ENCODE results near the gene LGI4.
"Not testable (repeated sequence)": the region's sequence is repeated elsewhere in the genome, so short reads cannot be mapped to it uniquely, and the experiment has no call there.

LGI4 gene

DNA sequence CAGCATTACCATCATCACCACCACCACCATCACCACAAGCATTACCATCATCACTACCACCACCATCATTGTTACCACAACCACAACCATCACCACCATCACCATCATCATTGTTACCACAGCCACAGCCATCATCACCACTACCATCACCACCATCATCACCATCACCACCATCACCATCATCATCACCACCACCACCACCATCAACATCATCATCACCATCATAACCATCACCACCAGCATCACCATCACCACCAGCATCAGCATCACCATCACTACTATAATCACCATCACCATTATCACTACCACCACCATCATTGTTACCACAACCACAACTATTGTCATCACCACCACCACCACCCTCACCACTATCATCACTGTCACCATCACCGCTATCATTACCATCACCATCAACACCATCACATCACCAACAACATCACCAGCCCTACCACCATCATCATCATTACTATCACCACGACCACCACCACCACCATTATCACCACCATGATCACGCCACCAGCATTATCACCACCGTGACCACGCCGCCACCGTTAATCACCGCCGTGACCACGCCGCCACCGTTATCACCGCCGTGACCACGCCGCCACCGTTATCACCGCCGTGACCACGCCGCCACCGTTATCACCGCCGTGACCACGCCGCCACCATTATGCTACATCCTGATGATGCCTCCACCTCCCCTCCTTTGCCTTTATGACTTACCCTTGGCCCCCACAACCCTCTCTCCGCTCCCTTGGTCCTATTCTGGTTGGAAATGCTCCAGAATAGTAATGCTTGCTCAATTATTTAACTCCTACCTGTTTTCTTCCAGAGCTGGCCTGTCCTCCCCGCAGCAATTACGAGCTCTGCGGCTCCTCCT is 29.2 kb downstream of the LGI4 start:
- DNase-seq, result no peak

DNA sequence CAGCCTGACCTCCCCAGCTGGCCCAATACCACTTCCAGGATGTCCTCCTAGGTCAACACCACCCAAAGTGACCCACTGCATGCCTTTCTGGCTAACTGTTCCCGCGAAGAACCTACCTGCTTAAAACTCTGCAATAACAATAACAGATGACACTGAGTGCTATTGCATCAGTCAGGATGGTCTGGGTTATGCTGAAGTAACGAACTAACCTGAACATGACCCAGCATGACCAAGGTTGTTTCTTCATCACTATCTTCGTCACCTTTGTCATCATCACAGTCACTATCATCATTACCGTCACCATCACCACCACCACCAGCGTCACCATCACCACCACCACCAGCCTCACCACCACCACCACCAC is 29.8 kb downstream of the LGI4 start:
- no peak for DNase-seq

DNA sequence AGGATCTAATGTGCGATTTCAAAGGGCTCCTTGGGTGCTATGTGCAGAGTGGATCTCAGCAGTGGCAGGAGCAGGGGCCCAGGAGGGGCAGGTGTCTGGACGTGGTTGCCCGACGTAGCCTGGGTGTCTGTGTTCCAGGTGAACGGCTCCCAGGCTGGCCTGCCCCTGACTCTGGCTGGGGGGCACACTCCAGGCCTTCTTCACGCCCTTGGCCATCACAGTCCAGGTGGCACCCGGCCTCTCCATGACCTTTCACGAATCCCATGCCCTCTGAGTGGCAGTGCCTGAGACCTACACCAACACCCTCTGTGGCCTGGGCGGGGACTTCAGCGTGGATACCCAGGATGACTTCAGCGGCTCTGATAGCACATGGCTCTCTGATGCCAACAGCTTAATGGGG is 30.5 kb downstream of the LGI4 start:
- DNase-seq, result no peak

GRCh38 chr19:35103614-35104013 is 31.2 kb downstream of the LGI4 start:
- not testable (repeated sequence) for DNase-seq

- DNase-seq, result not testable (repeated sequence)
These were observed 32.9 kb downstream of the LGI4 start for GRCh38 chr19:35101949-35102348.

- DNase-seq, result no peak
These were observed 34.0 kb downstream of the LGI4 start for GRCh38 chr19:35100588-35101533.

GRCh38 chr19:35099897-35100275 is 35.0 kb downstream of the LGI4 start:
- peak; percentile 8 for DNase-seq

DNA sequence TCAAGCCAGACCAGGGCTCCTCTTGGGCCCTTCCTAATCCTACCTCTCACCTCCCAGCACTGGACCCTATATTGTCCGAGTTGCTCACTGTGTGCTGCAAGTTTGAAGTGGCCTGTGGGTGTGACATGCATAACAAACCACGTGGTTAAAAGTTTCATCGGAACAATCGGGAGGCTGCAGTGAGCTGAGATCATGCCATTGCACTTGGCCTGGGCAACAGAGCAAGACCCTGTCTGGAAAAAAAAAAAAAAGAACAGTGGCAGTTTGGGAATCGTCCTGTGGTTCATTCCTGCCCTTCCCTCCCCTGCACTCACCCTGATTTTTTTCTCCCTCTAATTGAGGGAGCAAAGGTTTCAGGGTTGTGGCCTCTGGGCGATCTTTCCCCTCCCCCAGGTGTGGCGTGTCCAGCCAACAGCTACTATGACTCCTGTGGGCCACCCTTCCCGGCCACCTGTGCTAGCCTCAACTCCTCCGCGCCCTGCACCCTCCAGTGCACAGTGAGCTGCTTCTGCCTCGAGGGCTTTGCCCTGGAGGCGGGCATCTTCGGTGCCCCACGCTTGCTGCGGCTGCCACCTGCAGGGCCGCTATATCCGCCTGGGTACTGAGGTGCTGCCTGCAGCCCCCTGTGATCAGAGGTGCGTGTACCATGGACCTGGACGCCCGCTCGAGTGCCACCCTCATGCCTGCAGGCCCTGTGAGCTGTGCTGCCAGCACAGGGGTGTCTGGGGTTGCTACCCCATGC is 35.5 kb downstream of the LGI4 start:
- no peak for DNase-seq

DNA sequence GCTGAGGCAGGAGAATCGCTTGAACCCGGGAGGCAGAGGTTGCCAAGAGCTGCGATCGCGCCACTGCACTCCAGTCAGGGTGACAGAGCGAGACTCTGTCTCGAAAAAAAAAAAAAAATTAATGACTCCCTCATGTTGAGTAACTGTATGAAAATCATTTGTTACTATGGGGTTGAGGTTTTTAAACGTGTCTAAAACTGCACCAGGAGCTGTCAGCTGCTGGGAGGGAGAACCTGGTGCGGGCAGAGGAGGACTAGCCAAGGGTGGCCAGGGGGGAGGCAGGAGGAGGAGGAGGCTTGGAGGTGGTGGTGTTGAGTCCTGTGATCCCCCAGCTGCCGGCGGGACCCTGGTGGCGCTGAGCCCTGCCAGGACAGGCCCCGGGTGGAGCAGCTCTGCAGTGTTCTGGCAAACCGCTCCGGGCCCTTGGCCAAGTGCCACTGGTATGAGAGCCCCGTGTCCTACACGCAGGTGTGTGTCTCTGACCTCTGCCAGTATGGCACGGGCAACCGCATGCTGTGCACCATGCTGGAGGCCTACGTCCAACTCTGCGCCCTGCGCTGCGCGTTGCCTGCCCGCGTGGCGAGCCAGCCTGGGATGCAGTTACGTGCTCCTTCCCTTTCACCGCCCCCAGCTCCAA is 36.3 kb downstream of the LGI4 start:
- DNase-seq, result no peak

DNA sequence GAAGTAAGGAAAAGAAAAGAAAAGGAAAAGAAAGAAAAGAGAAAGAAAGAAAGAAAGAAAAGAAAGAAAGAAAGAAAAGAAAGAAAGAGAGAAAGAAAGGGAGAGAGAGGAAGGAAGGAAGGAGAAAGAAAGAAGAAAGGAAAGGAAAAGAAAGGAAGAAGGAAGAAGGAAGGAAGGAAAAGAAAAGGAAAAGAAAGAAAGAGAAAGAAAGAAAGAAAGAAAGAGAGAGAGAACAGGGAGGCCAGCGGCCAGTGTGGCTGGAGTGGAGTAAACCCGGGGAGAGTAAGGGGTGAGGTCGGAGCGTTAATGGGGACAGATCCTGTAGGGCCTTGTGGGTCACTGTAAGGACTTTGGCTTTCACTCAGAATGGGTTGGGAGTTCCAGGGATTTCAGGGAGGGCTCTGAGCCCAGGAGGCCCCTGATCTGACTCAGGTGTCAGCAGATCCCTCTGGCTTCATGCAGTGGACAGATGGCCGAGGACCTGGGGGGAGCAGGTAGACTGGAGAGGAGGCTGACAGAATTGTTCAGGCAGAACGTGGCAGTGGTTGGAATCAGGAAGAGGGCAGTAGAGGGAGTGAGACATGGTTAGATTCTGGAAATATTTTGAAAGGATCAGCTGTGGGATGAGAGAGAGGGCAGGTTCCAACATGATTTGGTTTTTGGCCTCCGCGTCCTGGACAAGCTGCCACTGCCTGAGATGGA is 39.0 kb downstream of the LGI4 start:
- DNase-seq, result peak; percentile 26

GRCh38 chr19:35094656-35095055 is 40.2 kb downstream of the LGI4 start:
- no peak for DNase-seq

- DNase-seq, result no peak
These were observed 40.8 kb downstream of the LGI4 start for GRCh38 chr19:35093941-35094647.

GRCh38 chr19:35093430-35093829 is 41.4 kb downstream of the LGI4 start:
- DNase-seq, result no peak

DNA sequence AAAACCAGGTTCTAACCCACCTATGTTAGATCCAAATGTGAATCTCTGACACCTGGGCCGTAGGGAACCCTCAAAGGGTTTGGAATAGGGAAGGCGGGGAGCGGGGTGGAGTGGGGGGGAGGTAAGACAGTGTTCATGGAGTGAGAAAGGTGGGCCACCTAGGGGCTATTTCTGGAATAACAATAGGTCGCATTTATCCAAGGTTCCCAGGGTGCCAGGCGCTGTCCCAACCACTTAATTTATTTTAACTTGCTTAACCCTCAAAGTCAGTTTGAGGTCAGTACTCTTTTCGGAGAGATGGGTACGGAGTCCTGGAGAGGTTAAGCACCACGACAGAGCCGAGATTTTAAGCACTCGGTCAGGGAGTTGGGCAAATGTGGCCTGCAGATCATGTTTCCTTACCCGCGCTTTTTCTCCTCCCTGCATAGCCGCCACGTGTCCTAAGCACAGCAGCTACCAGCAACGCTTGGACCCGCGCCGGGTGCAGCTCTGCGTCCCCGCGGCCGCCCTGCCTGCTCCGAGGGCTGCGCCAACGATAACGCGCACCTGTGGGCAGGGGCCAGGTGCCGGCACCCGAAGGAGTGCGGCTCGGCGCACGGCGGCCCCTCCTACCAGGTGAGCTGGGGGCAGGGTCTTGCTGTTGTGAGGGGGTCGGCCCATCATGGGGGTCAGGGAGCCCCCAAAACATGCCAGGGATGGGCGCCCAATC is 44.2 kb downstream of the LGI4 start:
- peak; percentile 70 for DNase-seq

DNA sequence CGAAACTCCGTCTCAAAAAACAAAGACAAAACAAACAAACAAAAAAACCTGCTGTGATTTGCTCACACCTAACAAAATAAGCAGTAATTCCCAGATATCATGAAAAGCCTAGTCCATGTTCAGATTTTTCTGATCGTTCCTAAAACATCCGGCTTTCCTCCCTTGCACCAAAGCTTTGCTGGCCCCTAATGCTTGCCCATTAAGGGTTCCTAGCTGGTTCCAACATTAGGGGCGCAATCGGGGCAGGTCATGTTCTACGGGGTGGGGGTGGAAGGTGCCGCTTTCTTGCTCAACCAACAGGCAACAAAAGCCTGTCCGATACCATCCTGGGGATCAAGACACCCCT is 44.7 kb downstream of the LGI4 start:
- no peak for DNase-seq

GRCh38 chr19:35089554-35089953 is 45.3 kb downstream of the LGI4 start:
- no peak for DNase-seq

- DNase-seq, result no peak
These were observed 46.5 kb downstream of the LGI4 start for GRCh38 chr19:35088131-35088913.

- no peak for DNase-seq
These were observed 47.5 kb downstream of the LGI4 start for GRCh38 chr19:35087393-35087792.

- no peak for DNase-seq
These were observed 48.4 kb downstream of the LGI4 start for GRCh38 chr19:35086455-35086854.

DNA sequence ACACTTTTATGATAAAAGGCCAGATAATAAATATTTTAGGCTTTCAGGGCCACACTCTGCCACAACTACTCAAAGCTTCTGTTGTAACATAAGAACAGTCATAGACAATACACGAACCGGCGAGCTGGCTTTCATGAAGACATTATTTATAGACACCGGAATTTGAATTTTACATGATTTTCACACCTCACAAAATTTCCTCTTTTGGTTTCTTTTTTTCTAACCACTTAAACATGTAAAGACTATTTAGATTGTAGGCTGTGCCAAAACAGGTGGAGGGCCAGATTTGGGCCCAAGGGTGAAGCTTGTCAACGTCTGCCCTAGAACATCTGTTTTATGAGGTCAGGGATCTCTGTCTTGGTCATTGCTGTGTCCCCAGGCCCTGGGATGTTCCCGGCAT is 48.9 kb downstream of the LGI4 start:
- no peak for DNase-seq

Data from NCI-H1694 treated with DMSO at 0.1 percent for 48 hours (cell line).